Karpas-422 (cell line): ENCODE results near the gene HEPHL1. TPM values are rescaled to one million over a fixed set of nuclear protein-coding genes. Genes with fewer than 3 reads are reported as not detected.
"Not testable (repeated sequence)": the region's sequence is repeated elsewhere in the genome, so short reads cannot be mapped to it uniquely, and the experiment has no call there.

Experiments
- DNase-seq: peaks from one replicate; pipeline ENCODE4 v3.0.0-alpha.2; 2015
- H2AFZ ChIP-seq: fragments of 200-600 bp; sonication (generic); 2 replicates; pipeline ENCODE4 v1.6.1; 2014; ENCODE audit warnings: antibody characterized with exemption, low read length, mixed read lengths
- H3K27ac ChIP-seq: fragments of 200-600 bp; sonication (generic); 2 replicates; pipeline ENCODE4 v1.5.1; 2014; ENCODE audit warnings: mild to moderate bottlenecking, low read length, moderate library complexity
- H3K27me3 ChIP-seq: fragments of 200-600 bp; sonication (generic); 2 replicates; pipeline ENCODE4 v1.6.1; 2014; ENCODE audit warnings: low read length, mixed read lengths
- H3K36me3 ChIP-seq: fragments of 200-600 bp; sonication (generic); 2 replicates; pipeline ENCODE4 v1.6.1; 2014; ENCODE audit warnings: low read length, mixed read lengths; ENCODE audit not compliant: insufficient read depth
- H3K4me1 ChIP-seq: fragments of 200-600 bp; sonication (generic); 2 replicates; pipeline ENCODE4 v1.6.1; 2014; ENCODE audit warnings: mild to moderate bottlenecking, low read length, mixed read lengths
- H3K4me2 ChIP-seq: fragments of 200-600 bp; sonication (generic); 2 replicates; pipeline ENCODE4 v1.6.1; 2014; ENCODE audit warnings: low read length, low read depth, mild to moderate bottlenecking; ENCODE audit not compliant: poor library complexity, severe bottlenecking
- H3K4me3 ChIP-seq: fragments of 200-600 bp; sonication (generic); 2 replicates; pipeline ENCODE4 v1.5.1; 2014; ENCODE audit warnings: mild to moderate bottlenecking, antibody characterized with exemption, low read length, mixed read lengths
- H3K79me2 ChIP-seq: fragments of 200-600 bp; sonication (generic); 2 replicates; pipeline ENCODE4 v1.6.1; 2014; ENCODE audit warnings: mild to moderate bottlenecking, low read length, mixed read lengths
- H3K9ac ChIP-seq: fragments of 200-600 bp; sonication (generic); 2 replicates; pipeline ENCODE4 v1.6.0; 2014; ENCODE audit warnings: low read length
- H3K9me2 ChIP-seq: fragments of 200-600 bp; sonication (generic), shearing (Covaris generic); replicated peaks from 2 replicates; pipeline ENCODE4 v1.6.0; 2014; ENCODE audit warnings: mild to moderate bottlenecking, low read length, moderate library complexity; ENCODE audit not compliant: insufficient read depth
- H3K9me3 ChIP-seq: fragments of 300-700, 200-600 bp; sonication (generic); 2 replicates; pipeline ENCODE4 v1.6.1; 2014; ENCODE audit warnings: low read length, mixed read lengths
- H4K20me1 ChIP-seq: fragments of 200-600 bp; sonication (generic); 2 replicates; pipeline ENCODE4 v1.6.1; 2014; ENCODE audit warnings: mild to moderate bottlenecking, antibody characterized with exemption, low read length, low read depth; ENCODE audit not compliant: insufficient read depth
- total RNA-seq: library from RNA; depleted of rRNA; stranded (reverse); fragments of >200 nt; shearing (Covaris generic); gene quantifications from 2 replicates; pipeline ENCODE4 v1.2.3, GENCODE V29; 2014; ENCODE audit warnings: low replicate concordance; rRNA removed

The HEPHL1 gene, protein sequence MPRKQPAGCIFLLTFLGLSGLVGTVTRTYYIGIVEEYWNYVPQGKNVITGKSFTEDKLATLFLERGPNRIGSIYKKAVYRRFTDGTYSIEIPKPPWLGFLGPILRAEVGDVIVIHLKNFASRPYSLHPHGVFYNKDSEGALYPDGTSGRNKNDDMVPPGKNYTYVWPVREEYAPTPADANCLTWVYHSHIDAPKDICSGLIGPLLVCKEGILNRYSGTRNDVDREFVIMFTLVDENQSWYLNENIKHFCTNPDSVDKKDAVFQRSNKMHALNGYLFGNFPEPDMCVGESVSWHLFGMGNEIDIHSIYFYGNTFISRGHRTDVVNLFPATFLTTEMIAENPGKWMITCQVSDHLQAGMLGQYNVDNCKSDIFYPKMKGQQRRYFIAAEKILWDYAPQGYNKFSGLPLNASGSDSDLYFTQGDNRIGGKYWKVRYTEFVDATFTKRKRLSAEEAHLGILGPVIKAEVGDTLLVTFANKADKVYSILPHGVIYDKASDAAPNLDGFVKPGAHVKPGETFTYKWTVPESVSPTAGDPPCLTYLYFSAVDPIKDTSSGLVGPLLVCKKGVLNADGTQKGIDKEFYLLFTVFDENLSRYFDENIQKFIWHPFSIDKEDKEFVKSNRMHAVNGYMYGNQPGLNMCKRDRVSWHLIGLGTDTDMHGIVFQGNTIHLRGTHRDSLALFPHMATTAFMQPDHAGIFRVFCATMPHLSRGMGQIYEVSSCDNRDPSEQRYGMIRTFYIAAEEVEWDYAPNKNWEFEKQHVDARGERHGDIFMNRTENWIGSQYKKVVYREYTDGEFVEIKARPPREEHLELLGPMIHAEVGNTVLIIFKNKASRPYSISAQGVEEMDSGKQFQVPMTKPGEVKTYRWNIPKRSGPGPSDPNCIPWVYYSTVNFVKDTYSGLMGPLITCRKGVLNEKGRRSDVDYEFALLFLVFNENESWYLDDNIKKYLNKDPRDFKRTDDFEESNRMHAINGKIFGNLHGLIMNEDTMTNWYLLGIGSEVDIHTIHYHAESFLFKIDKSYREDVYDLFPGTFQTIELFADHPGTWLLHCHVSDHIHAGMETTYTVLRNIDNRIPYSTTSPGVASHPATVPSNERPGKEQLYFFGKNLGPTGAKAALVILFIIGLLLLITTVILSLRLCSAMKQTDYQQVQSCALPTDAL
- total RNA-seq: not detected in 2 replicates

DNA sequence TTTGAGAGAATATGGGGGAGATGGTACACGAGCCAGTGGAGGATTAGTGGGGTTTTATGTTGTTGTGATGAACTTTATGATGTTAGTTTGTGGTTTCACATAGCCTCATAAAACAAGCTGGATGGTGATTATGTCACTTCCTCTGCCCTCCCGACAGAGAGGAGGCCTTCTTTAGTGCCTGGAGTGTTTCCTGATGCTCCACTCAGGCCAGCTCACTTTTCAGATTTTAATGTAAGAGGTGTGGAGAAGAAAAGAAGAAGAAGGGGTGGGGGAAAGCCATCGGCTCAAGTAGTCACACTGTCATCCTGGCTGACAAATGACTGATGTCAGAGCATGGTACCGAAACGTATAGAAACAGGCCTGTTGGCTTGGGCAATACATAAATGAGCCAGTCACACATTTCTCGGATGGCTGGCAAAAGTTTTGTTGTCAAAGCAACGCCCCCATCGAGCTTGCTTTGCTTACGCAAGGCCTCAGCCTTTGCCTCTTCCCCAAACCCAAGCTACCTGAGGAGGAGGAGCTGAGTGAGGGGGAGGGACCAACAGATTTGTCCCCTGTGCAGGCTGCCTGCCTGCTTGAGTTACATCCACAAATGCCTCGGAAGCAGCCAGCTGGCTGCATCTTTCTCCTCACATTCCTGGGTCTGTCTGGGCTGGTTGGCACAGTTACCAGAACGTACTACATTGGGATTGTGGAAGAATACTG is at the start of gene HEPHL1:
Gene HEPHL1 (plus strand): TSS at position 578 of the 705 bp plus-strand sequence. CDS start 15 bp downstream, at position 593.
- no peak within 1 kb of the TSS for H2AFZ ChIP-seq
- DNase-seq: no peak

DNA sequence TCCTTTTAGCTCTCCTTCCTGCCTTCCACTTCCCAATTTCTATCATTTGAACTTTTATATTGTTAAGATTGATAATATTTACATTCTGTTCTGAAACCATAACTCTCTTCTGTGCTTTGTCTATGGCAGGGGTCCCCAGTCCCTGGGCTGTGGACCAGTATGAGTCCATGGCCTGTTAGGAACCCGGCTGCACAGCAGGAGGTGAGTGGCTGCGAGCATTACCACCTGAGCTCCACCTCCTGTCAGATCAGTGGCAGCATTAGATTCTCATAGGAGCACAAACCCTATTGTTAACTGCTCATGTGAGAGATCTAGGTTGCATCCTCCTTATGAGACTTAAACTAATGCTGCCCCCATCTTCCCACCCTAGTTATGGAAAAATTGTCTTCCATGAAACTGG is 48.4 kb upstream of the HEPHL1 start:
- Histone ChIP-seq H3K27me3 (no peaks in the 10 kb centered on the region), H3K9me2 (no peaks in the 10 kb centered on the region), H3K36me3 (no peaks in the 10 kb centered on the region), H3K27ac (no peak overlapping the region), H3K9me3 (no peaks in the 10 kb centered on the region), H3K9ac (no peak overlapping the region), H3K4me3 (no peak overlapping the region), H2AFZ (no peak overlapping the region), H3K4me2 (no peak overlapping the region), H4K20me1 (no peaks in the 10 kb centered on the region), H3K79me2 (no peaks in the 10 kb centered on the region), H3K4me1 (no peaks in the 10 kb centered on the region)
- no peak for DNase-seq

More for the DNA sequence above, at the start of gene HEPHL1:
- H3K9ac ChIP-seq: no peak within 1 kb of the TSS
- H3K4me1 ChIP-seq: no peaks in the 10 kb centered on the region
- H3K4me2 ChIP-seq: no peak within 1 kb of the TSS
- no peaks in the 10 kb centered on the region for H4K20me1 ChIP-seq
- H3K4me3 ChIP-seq: no peak within 1 kb of the TSS
- H3K27ac ChIP-seq: no peak within 1 kb of the TSS
- H3K9me2 ChIP-seq: no peaks in the 10 kb centered on the region
- no peaks in the 10 kb centered on the region for H3K9me3 ChIP-seq
- H3K36me3 ChIP-seq: no peaks in the 10 kb centered on the region
- no peaks in the 10 kb centered on the region for H3K27me3 ChIP-seq
- no peaks in the 10 kb centered on the region for H3K79me2 ChIP-seq

DNA sequence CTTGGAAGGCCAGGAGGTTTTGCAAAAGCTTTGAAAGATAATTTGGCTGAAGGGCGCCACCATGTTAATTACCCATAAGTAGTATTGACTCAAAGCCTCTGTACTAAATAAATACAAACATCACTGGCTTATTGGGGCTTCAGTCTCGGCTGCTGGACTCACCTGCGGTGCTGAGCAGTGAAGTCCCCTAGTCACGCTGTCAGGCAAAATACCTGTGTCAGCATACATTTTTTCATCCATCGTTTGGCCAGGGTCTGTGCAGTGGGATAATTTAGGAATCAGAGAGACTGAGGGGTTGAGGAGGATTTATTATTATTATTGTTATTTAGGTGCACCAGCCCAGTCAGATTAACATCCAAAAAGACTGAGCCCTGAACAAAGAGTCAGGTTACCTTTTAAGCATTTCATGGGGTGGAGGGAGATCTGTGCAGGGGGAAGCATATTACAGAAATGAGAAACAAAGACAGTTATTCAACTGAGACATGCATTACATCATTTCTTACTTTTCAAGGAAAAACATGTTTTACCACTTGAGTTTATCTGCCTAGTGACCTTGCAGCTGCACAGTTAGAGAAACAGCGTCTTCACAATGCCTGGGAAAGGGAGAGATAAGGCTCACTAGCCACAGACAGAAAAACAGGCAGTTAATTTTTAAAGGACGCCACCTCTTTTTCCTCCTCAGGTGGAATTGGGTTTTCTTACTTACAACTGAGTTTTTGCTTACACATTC is 47.7 kb upstream of the HEPHL1 start:
- not testable (repeated sequence) for H3K79me2 ChIP-seq, DNase-seq, H3K4me1 ChIP-seq, H2AFZ ChIP-seq, H3K9ac ChIP-seq, H3K27ac ChIP-seq, H3K4me3 ChIP-seq, H3K9me2 ChIP-seq, H3K9me3 ChIP-seq, H3K4me2 ChIP-seq, H3K27me3 ChIP-seq, H3K36me3 ChIP-seq, H4K20me1 ChIP-seq

DNA sequence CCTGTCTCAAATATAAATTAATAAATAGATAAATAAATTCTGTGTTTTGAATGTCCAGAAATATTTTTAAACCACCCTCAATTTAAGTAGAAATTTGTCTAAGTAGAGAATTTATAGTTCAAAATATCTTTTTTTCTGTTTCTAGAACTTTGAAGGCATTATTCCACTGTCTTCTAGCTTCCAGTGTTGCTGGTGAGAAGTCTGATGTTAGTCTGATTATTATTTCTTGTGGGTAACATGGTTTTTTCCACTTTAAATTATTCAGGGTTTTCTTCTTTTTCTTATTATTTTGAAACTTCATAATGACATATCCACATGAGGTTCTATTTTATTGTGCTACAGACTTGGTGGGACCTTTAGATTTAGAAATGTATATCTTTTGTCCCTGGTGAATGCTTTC is 46.4 kb upstream of the HEPHL1 start:
- H3K27ac ChIP-seq: no peak overlapping the region
- no peaks in the 10 kb centered on the region for H3K79me2 ChIP-seq
- no peak overlapping the region for H2AFZ ChIP-seq
- H3K27me3 ChIP-seq: no peaks in the 10 kb centered on the region
- H3K4me1 ChIP-seq: no peaks in the 10 kb centered on the region
- no peak overlapping the region for H3K9ac ChIP-seq
- no peak overlapping the region for H3K4me2 ChIP-seq
- no peaks in the 10 kb centered on the region for H3K9me3 ChIP-seq
- no peaks in the 10 kb centered on the region for H3K9me2 ChIP-seq
- H4K20me1 ChIP-seq: no peaks in the 10 kb centered on the region
- no peak for DNase-seq
- no peaks in the 10 kb centered on the region for H3K36me3 ChIP-seq
- H3K4me3 ChIP-seq: no peak overlapping the region

DNA sequence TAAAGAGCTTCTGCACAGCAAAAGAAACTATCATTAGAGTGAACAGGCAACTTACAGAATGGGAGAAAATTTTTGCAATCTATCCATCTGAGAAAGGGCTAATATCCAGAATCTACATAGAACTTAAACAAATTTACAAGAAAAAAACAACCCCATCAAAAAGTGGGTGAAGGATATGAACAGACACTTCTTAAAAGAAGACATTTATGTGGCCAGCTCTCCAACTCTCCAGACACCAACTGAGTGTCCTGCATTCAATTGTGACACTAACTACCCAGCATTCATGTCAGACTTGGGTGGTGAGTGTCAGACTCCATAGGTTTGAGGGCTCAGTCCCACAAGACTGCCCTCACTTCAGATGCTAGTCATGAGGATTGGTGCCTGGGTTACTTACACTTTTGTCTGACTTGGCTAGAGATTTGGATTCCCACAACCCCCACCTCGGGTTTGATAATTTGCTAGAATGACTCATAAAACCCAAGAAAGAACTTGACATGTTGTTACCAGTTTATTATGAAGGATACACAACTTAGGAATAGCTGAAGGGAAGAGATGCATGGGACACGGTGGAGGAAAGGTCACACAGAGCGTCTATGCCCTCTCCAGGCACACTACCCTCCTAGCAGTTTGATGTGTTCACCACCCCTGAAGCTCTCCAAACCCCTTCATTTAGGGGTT is 44.4 kb upstream of the HEPHL1 start:
- not testable (repeated sequence) for H4K20me1 ChIP-seq, H3K36me3 ChIP-seq, H3K4me3 ChIP-seq, H3K4me2 ChIP-seq, H3K9me2 ChIP-seq, H3K9ac ChIP-seq, DNase-seq, H3K79me2 ChIP-seq, H2AFZ ChIP-seq, H3K27me3 ChIP-seq, H3K4me1 ChIP-seq, H3K9me3 ChIP-seq, H3K27ac ChIP-seq

DNA sequence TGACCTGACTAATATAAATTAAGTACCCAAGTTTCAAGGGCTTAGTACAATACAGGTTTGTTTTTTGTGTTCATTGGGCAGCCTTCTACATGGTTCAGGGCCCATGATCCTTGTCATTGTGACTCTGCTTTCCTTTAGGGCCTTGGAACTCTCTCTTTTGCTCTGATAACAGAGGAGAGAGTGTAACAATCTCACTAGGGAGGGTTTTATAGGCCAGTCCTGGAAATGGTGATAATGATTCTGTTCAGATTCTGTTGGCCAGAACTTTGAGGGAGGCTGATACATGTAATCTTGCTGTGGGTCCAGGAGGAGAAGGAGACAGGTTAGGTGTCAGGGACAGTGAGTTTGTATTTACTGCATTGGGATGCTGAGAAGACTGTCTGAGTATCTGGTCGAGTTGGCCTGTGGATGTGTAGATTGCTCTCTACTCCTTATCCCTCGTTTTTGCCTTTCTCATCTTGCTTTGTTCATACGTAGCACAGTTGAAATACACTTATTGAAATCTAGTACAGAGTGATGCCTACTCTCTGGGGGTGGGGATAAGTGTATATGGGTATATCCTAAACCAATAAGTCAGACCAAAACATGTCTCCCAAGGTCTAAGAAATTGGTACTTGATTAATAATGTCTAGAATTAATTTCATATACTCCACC is 37.5 kb upstream of the HEPHL1 start:
- H3K4me3 ChIP-seq: no peak overlapping the region
- no peak overlapping the region for H3K27ac ChIP-seq
- peaks cover 10% of the 10 kb centered on the region; the same call in 1 of the 2 replicates for H3K4me1 ChIP-seq
- H3K79me2 ChIP-seq: no peaks in the 10 kb centered on the region
- no peaks in the 10 kb centered on the region for H3K36me3 ChIP-seq
- H3K9ac ChIP-seq: no peak overlapping the region
- H3K9me3 ChIP-seq: no peaks in the 10 kb centered on the region
- no peak overlapping the region for H3K4me2 ChIP-seq
- DNase-seq: no peak
- no peak overlapping the region for H2AFZ ChIP-seq
- H3K9me2 ChIP-seq: no peaks in the 10 kb centered on the region
- no peaks in the 10 kb centered on the region for H4K20me1 ChIP-seq
- 0 out of 2 replicates have a peak, but pooled peaks cover 2% of the 10 kb centered on the region for H3K27me3 ChIP-seq

DNA sequence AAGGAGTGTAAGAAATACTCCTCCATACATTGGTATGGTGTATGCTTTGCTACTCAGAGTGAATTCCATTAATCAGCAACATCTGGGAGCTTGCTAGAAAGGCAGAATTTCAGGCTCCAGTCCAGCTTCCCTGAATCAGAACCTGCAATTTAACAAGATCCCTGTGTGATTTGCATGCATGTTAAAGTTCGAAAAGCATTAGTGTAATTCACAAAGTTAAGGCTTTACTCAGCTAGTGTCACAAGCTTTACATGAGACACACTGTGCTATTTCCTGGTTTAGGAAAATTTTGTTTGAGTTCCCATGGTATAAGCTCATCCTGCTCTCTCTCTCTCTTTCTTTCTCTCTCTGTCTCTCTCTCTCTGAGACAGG is 37.0 kb upstream of the HEPHL1 start:
- no peak overlapping the region for H3K9ac ChIP-seq
- H3K27ac ChIP-seq: no peak overlapping the region
- H3K36me3 ChIP-seq: no peaks in the 10 kb centered on the region
- peaks cover 10% of the 10 kb centered on the region; the same call in 1 of the 2 replicates for H3K4me1 ChIP-seq
- H3K9me2 ChIP-seq: no peaks in the 10 kb centered on the region
- H3K4me3 ChIP-seq: no peak overlapping the region
- H3K27me3 ChIP-seq: 0 out of 2 replicates have a peak, but pooled peaks cover 2% of the 10 kb centered on the region
- H4K20me1 ChIP-seq: no peaks in the 10 kb centered on the region
- H2AFZ ChIP-seq: no peak overlapping the region
- no peaks in the 10 kb centered on the region for H3K9me3 ChIP-seq
- no peak for DNase-seq
- H3K79me2 ChIP-seq: no peaks in the 10 kb centered on the region
- no peak overlapping the region for H3K4me2 ChIP-seq
